ENCODE results near the gene SARDH. TPM values are rescaled to one million over a fixed set of nuclear protein-coding genes. Genes with fewer than 3 reads are reported as not detected.

Gene SARDH
- polyA plus RNA-seq, 1 donor (not counting 4 experiments of a cell fraction or from before 2014, with no cell fraction given): 0.03 TPM

DNA sequence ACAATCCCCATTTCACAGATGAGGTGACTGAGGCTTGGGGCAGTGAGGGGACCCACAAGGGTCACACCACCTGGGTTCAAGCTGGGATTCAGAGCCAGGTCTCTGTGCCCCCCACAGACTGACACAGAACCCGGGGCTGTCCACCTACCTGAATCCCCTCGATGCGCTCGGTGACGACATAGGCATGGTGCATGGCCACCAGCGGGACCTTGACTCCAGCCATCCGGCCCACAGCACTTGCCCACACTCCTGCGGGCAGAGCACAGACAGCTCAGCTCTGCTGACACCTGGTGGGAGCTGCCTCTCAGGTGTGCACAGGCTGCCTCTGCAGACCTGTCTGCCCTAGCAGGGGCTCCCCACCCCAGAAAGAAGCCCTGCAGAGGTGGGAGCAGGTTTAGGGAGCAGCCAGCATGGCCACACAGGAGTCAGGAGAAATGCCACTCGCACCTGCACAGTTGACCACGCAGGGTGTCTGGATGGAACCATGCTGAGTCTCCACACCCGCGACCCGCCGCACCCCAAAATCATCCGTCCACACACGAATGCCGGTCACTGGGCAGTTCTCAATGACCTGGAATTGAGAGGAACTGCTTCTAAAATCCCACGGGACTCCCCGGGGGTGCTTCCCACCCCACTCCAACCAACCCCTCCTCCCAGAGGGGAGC, 8.4 kb downstream of the SARDH start:
- H3K27ac ChIP-seq (ENCODE audit: control insufficient read depth, insufficient read depth, low read length): no peak overlapping the region
- no peak for FAIRE-seq
- H3K4me2 ChIP-seq (ENCODE audit: control insufficient read depth, extremely low read depth, insufficient read depth, low read depth, low read length): no peak overlapping the region
- H3K79me2 ChIP-seq (ENCODE audit: control insufficient read depth, insufficient read depth, low read length): no peaks in the 10 kb centered on the region
- no peaks in the 10 kb centered on the region for H3K4me1 ChIP-seq (ENCODE audit: control insufficient read depth, extremely low read depth, insufficient read depth, low read length)
- no peaks in the 10 kb centered on the region for H4K20me1 ChIP-seq (ENCODE audit: control insufficient read depth, extremely low read depth, insufficient read depth, low read length)
- dilution Hi-C loops (cut with MboI; ENCODE audit: extremely low pct_ligation_motif_present, low sequenced_read_pairs): no loop called here
- H3K9me3 ChIP-seq (ENCODE audit: control insufficient read depth, low read depth, low read length): no peaks in the 10 kb centered on the region
- H3K27me3 ChIP-seq (ENCODE audit: control insufficient read depth, extremely low read depth, insufficient read depth, low read length): peaks cover 7% of the 10 kb centered on the region
- H3K9me1 ChIP-seq (ENCODE audit: control insufficient read depth, extremely low read depth, insufficient read depth, low read length): no peaks in the 10 kb centered on the region
- TF ChIP-seq EZH2 (IDR thresholded peaks at IDR 0.05; ENCODE audit: low read length): no peak
- TF ChIP-seq, protein P1, sequence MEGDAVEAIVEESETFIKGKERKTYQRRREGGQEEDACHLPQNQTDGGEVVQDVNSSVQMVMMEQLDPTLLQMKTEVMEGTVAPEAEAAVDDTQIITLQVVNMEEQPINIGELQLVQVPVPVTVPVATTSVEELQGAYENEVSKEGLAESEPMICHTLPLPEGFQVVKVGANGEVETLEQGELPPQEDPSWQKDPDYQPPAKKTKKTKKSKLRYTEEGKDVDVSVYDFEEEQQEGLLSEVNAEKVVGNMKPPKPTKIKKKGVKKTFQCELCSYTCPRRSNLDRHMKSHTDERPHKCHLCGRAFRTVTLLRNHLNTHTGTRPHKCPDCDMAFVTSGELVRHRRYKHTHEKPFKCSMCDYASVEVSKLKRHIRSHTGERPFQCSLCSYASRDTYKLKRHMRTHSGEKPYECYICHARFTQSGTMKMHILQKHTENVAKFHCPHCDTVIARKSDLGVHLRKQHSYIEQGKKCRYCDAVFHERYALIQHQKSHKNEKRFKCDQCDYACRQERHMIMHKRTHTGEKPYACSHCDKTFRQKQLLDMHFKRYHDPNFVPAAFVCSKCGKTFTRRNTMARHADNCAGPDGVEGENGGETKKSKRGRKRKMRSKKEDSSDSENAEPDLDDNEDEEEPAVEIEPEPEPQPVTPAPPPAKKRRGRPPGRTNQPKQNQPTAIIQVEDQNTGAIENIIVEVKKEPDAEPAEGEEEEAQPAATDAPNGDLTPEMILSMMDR (optimal IDR thresholded peaks at IDR 0.05 in 1 of 3, IDR thresholded peaks at IDR 0.05 in 1 of 3, conservative IDR thresholded peaks at IDR 0.05 in 1 of 3; ENCODE audit: extremely low read depth in 1 of 3, insufficient read depth in 2 of 3, low read length in 3 of 3): peak in 2 of 3 experiments; percentile 19 to 42
- H3K9ac ChIP-seq (ENCODE audit: control insufficient read depth, extremely low read depth, insufficient read depth, low read length): no peak overlapping the region
- DNase-seq (ENCODE audit: low read depth, low spot score): no peak
- H3K36me3 ChIP-seq (ENCODE audit: control insufficient read depth in 2 of 2, extremely low read depth in 1 of 2, insufficient read depth in 2 of 2, low read length in 2 of 2): no peaks in the 10 kb centered on the region
- H3K4me3 ChIP-seq (ENCODE audit: control insufficient read depth in 2 of 3, extremely low read depth in 1 of 3, insufficient read depth in 2 of 3, low read depth in 1 of 3, low read length in 3 of 3): no peak overlapping the region
- H2AFZ ChIP-seq (ENCODE audit: control insufficient read depth, low read length): no peak overlapping the region

DNA sequence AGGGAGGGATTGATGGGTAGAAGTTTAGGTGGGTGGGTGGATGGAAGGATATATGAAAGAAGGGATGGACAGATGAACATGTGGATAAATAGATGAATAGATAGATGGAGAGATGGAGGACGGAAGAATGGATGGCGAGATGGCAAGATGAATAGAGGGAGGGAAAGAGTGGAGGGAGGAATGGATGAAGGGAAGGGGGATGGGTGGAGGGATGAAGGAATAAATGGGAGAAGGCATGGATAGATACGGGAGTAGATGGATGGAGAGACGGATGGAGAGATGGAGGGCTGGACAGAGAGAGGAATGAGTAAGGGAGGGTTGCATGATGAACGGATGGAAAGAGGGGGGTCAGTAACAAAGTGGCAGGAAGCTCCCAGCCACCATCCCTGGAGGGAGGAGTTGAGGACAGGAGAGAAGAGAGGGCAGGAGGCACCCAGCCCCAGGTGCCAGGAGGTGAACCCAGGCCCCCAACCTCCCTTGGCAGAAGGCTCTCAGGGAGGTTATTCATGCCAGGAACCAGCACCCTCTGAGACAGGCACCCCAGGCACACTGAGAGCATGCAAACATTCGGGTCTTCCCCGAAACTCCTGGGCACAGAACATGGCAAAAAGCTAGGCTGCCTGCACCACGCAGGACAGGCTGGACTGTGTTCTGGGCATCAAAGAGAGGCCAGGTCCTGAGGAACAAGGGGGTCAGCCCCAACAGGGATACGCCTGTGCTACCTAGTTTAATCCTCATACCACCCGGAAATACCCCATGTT, 9.1 kb downstream of the SARDH start:
- dilution Hi-C loops (cut with MboI; ENCODE audit: extremely low pct_ligation_motif_present, low sequenced_read_pairs): no loop called here
- TF ChIP-seq, protein P1 (optimal IDR thresholded peaks at IDR 0.05 in 1 of 3, IDR thresholded peaks at IDR 0.05 in 1 of 3, conservative IDR thresholded peaks at IDR 0.05 in 1 of 3; ENCODE audit: extremely low read depth in 1 of 3, insufficient read depth in 2 of 3, low read length in 3 of 3): no peak
- TF ChIP-seq EZH2 (IDR thresholded peaks at IDR 0.05; ENCODE audit: low read length): no peak
- no peak for FAIRE-seq

More for the DNA sequence above, 9.1 kb downstream of the SARDH start:
- H3K4me3 ChIP-seq (ENCODE audit: control insufficient read depth in 2 of 3, extremely low read depth in 1 of 3, insufficient read depth in 2 of 3, low read depth in 1 of 3, low read length in 3 of 3): no peak overlapping the region
- no peak overlapping the region for H3K9ac ChIP-seq (ENCODE audit: control insufficient read depth, extremely low read depth, insufficient read depth, low read length)
- no peak overlapping the region for H3K4me2 ChIP-seq (ENCODE audit: control insufficient read depth, extremely low read depth, insufficient read depth, low read depth, low read length)
- no peaks in the 10 kb centered on the region for H3K79me2 ChIP-seq (ENCODE audit: control insufficient read depth, insufficient read depth, low read length)
- no peaks in the 10 kb centered on the region for H3K36me3 ChIP-seq (ENCODE audit: control insufficient read depth in 2 of 2, extremely low read depth in 1 of 2, insufficient read depth in 2 of 2, low read length in 2 of 2)
- no peaks in the 10 kb centered on the region for H3K4me1 ChIP-seq (ENCODE audit: control insufficient read depth, extremely low read depth, insufficient read depth, low read length)
- no peak overlapping the region for H2AFZ ChIP-seq (ENCODE audit: control insufficient read depth, low read length)
- peaks cover 4% of the 10 kb centered on the region for H3K27me3 ChIP-seq (ENCODE audit: control insufficient read depth, extremely low read depth, insufficient read depth, low read length)
- H4K20me1 ChIP-seq (ENCODE audit: control insufficient read depth, extremely low read depth, insufficient read depth, low read length): no peaks in the 10 kb centered on the region
- no peak overlapping the region for H3K27ac ChIP-seq (ENCODE audit: control insufficient read depth, insufficient read depth, low read length)
- DNase-seq (ENCODE audit: low read depth, low spot score): no peak
- no peaks in the 10 kb centered on the region for H3K9me1 ChIP-seq (ENCODE audit: control insufficient read depth, extremely low read depth, insufficient read depth, low read length)
- no peaks in the 10 kb centered on the region for H3K9me3 ChIP-seq (ENCODE audit: control insufficient read depth, low read depth, low read length)

Data from keratinocyte (primary cell).